GM19468 (cell line): ENCODE results near the gene ARHGAP25.

Experiments used
- ATAC-seq: cut with Tn5 transposase; IDR thresholded peaks from one replicate; pipeline ENCODE4 v1.9.1; 2021; ENCODE audit warnings: mild to moderate bottlenecking, moderate library complexity, moderate number of reproducible peaks; ENCODE audit not compliant: unreplicated experiment; ENCODE audit errors: extremely low read depth

Gene ARHGAP25

DNA sequence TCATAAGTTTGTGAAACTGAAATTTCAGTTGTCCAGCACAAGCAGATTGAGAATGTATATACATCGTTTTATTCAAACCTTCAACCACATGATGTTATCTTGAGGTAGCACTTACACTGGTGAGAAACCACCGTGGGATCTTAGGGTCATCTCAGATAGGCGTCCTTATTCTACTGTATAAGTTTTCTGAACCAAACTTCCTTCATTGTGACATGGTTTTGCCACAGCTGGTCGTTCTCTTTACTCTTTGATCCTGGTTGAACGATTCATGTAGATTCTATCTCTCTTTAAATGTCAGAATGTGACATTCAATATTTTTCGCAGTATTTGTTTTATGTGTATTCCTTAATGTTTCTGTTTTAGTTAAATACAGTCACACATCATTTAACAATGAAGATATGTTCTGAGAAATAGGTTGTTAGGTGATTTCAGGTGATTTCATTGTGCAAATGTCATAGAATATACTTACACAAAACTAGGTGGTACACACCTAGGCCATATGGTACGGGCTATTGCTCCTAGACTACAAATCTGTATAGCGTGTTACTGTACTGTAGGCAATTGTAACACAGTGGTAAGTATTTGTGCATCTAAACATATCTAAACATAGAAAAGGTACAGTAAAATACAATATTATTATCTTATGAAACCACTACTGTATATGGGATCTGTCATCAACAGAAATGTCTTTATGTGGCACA is 17.9 kb upstream of the ARHGAP25 start:
- no peak for ATAC-seq

DNA sequence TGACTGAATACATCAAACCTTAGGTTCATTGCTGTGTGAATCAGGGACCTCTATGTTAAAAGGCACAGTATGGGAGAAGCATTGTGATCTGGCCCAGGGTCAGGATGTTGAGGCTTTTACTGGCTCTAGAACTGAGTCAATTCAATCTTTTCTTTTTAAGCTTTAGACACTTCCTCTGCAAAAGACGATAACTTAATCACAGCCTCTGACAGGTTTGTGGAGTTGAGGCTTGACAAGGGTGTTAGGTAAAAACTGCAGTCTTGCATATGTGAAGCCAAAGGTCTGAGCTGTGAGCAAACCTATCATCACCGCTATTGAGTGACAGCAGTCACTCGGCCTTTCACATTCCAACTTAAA is 17.3 kb upstream of the ARHGAP25 start:
- ATAC-seq, result no peak

- no peak for ATAC-seq
Observed at GRCh38 chr2:68719912-68720311, 14.7 kb upstream of the ARHGAP25 start.

- ATAC-seq, result no peak
Observed at GRCh38 chr2:68720665-68721064, 13.9 kb upstream of the ARHGAP25 start.

DNA sequence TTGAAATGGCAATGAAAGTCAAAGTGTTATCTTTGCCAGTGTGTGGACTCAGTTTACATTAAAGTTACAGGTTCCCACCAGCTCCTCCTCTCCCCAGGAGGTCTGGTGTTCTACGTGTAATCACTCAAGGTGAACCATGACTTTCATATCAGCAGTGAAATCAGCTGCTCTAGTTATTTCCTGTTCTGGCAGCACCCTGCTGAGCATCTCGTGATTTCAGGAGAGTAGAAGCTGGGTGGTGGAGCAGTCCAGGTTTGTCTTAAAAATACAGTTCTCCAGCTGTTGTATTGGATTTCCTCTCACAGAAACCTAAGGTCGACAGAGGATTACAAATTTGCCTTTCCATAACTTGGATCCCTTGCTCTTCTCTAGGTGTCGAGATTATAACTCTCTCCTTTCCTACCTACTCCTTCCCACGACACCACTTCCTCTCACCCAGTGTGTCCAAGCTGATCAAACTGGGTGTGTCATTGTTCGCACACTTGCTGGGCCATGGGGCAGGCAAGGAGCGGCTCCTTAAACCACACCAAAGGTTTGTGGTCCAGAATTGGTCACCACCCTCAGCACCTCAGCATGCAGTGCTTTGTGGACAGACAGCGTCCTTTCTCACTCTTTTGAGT is 13.0 kb upstream of the ARHGAP25 start:
- ATAC-seq, result peak; percentile 85

GRCh38 chr2:68722712-68723111 is 11.9 kb upstream of the ARHGAP25 start:
- ATAC-seq, result no peak

GRCh38 chr2:68723181-68723580 is 11.4 kb upstream of the ARHGAP25 start:
- ATAC-seq, result no peak

- ATAC-seq, result no peak
Observed at GRCh38 chr2:68726100-68726499, 8.5 kb upstream of the ARHGAP25 start.

DNA sequence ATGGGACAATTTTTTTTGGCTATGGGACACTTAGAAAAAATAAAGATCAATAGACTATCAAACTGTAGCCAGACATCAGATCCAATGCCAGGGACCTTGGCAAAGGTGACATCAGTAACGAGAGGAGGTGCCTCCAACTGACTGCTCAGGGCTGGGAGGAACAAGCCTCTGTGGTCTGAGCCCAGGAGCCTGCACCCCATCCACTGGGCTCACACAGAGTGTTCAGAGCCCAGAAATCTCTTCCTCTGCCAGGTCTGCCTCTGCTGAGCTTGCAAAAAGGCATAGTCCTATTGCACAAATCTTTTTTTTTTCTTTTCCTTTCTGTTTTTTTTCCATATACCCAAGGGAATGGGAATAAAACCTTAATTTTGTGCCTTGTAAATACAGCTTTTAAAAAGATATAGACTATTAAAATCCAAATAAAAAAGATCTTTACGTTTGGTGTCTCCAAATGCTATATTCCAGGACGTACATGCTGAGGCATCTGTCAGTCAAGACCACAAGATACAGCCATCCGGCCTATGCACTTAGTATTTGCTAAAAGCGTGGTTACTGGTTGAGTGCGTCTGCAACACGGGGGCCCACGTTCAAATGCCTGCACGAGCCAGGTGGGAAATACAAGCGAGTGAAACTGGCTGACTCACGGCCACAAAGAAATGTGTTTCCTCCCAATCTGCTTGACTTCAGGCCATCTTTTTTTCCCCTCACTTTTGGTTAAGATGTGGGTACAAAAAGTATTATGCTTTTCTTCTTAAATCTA is 7.8 kb upstream of the ARHGAP25 start:
- ATAC-seq, result peak; percentile 78

GRCh38 chr2:68727683-68728375 is 6.8 kb upstream of the ARHGAP25 start:
- no peak for ATAC-seq

DNA sequence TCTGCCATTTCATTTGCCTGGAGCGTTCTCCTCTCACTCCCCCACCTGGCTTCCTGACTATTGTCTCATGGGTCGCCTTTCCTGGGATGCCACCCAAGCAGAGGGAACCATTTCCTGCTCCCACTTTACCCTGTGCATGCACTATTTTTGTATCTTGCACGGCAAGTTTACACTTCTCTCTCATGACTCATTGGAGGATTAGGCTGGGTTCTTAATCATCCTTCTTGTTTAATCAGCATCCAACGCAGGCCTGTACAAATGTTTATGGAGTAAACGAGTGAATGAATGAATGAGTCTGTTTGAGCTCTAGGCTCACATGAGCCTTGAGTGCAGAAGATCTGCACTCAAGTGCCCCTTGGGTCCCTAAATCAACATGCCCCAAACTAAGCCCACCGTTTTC is 3.8 kb upstream of the ARHGAP25 start:
- ATAC-seq, result no peak

DNA sequence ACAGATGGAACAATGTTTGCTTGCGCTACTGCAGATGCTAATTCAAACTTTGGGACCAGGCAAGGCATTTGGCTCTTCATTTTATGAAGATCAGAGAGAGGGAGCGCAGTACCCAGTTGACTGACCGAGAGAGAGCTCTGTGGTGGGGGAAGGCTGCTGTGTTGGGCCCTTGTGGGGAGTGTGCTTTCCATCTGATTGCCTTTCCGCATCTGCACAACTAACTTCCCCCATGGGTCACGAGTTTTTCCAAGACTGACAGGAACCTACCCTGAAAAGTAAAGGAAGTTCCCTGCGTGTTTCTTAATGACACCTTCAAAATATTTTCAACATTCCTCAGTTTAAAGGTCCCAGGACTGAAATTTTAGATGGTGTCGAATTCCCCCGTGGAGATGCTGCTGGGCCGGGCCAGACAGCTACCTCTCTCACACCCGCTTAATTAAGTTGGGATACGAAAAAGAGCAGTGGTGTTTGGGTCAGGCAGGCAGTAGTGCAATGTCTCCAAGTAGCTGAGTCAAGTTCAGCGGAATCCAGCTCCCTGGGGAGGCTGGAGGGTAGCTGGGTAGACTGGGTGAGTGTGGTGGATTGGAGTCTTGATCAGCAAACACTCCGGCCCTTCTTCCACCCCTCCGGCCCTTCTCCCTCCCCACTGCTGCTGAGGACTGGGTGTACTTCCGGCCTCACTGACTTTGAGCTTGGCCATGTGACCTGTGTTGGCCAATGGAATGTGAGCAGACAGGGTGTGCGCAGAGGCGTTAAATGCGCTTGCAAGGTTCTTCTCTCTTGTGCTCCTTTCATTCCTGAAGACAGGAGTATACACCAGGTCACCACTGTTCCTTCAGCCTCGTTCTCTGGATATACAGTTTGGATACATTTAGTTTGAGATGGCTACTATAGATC is 2.3 kb upstream of the ARHGAP25 start:
- ATAC-seq, result no peak

DNA sequence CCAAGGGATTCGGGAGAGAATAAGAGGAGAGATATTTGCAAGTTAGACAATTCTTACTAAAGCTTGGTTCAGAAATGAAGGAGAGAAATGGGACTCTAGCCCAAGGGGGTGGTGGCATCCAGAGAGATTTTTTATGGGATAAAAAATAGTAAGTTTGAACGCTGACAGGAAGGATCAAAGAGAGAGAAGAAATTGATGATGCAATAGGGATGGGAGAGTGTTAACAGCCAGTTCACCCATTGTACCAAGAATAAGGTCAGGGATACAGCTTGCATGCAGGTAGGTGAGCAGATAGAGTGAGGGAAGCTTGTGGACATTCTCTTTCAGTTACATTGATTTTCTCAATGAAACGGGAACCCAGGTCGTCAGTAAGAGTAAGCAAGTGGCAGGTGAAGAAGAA is 1.2 kb upstream of the ARHGAP25 start:
- no peak for ATAC-seq

GRCh38 chr2:68734176-68734575 is 435 bp upstream of the ARHGAP25 start:
- ATAC-seq, result no peak

GRCh38 chr2:68736086-68736485 is 1.5 kb downstream of the ARHGAP25 start:
- no peak for ATAC-seq

DNA sequence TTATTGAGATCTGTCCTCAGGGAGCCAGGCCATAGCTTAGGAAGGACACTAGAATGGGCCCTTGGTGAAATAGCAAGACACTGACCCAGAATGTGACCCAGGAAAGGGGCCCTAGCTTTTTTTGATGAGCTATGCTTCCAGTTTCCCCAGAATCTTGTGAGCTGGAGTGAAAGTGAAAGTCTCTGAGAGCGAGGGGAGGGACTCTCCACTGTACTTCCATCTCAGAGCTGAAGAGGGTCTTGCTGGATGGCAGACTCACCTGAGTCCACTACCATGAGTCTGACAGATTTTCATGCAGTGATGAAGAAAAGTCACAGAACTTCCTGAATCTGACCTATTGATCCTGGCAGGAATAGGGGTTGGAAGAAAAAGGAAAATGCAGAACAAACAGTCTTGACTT is 3.1 kb downstream of the ARHGAP25 start:
- ATAC-seq, result no peak

DNA sequence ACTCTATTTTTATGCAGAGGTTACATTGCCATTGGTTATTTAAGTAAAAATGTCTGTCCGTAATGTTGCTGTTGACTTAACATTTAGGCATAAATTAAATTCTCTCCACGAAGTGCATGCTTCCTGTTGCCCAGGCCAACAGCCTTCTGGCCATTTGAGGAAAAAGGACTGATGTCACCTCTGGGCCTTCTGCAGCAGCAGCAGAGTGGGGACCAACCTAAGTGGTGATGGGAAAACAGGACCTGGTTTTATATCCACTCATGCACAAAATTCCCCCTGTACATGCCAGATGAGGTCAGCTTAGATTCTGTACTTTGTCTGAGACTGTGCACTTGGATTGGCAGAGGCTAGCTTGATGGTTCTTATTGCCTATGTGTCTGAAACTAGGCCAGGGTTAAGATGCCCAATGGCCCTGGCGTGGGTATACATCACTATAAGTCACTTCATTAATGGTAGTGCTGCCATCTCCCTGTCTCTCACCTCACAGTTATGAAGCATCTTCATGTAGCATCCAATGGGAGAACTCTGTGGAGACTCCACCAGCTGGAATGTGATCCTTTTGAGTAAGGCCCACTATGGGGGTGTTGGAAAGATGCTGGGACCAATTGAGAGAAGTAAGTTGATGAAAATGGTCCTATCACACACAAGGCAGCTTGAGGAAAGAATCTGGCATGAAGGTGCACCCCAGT is 4.4 kb downstream of the ARHGAP25 start:
- ATAC-seq, result no peak

DNA sequence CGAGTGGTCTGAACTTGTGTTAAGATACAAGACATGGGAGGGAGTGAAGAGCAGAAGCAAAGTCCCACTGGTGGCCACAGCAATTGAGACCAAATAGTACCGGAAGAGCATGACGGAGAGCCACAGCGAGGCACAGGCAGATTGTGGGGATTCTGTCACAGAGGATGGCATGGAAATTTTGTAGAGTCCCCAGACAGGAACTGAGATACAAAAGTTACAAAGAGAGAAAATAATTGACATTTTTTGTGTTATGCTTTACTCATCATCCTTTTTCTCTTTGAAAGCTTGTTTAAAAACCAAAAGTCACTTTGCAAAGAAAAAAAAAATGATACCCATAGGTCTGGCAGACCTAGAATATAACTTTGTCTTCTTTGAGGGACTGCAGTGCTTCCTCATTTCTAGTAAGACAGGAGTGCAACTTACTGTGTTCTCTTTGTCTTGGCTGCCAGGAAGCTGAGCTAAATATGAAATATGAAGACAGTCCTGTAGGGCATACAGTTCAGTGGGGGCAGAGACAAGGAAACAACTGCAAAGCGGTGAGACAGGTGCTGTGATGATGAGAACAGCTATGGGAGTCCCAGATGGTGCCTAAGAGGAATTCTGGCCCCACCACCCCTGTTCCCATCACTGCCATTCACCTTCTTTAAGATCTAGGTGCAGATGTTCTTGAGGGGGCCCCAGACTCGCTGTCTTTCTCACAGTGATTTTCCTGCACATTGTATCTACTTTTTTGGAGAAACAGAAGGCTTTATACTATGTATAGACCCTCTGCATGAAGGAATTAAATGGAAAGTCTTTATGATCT is 5.2 kb downstream of the ARHGAP25 start:
- ATAC-seq, result no peak
